Neural cell (in vitro differentiated cells): ENCODE measurements around the gene RUNX3. TPM values are rescaled to one million over a fixed set of nuclear protein-coding genes. Genes with fewer than 3 reads are reported as not detected.
"Not testable (repeated sequence)": the region's sequence is repeated elsewhere in the genome, so short reads cannot be mapped to it uniquely, and the experiment has no call there.

ENCODE experiments used
- H2AFZ ChIP-seq: fragments of 200-600, 300-800 bp; sonication (generic), shearing (Covaris generic); 2 replicates; pipeline ENCODE4 v1.6.0; 2014; ENCODE audit warnings: low read depth, mild to moderate bottlenecking, antibody characterized with exemption, low read length, moderate library complexity
- H3F3A ChIP-seq: fragments of 200-600 bp; shearing (Covaris generic); 2 replicates; pipeline ENCODE4 v1.6.1; 2016; ENCODE audit warnings: mild to moderate bottlenecking, moderate library complexity, mixed read lengths, antibody characterized with exemption, low read length; ENCODE audit not compliant: insufficient read depth, poor library complexity, severe bottlenecking
- H3K27ac ChIP-seq: fragments of 200-600, 300-800 bp; sonication (generic), shearing (Covaris generic); 2 replicates; pipeline ENCODE4 v1.5.1; 2014; ENCODE audit warnings: mild to moderate bottlenecking, low read length, moderate library complexity
- H3K27me3 ChIP-seq: fragments of 300-800, 200-600 bp; sonication (generic), shearing (Covaris generic); 2 replicates; pipeline ENCODE4 v1.6.0; 2014; ENCODE audit warnings: mild to moderate bottlenecking, low read depth, low read length, moderate library complexity; ENCODE audit not compliant: insufficient read depth
- H3K36me3 ChIP-seq: fragments of 300-800, 200-600 bp; sonication (generic), shearing (Covaris generic); 2 replicates; pipeline ENCODE4 v1.5.1; 2014; ENCODE audit warnings: mild to moderate bottlenecking, antibody characterized with exemption, low read length, moderate library complexity; ENCODE audit not compliant: insufficient read depth
- H3K4me2 ChIP-seq: fragments of 300-800, 200-600 bp; sonication (generic), shearing (Covaris generic); 2 replicates; pipeline ENCODE4 v1.6.0; 2014; ENCODE audit warnings: mild to moderate bottlenecking, low read length
- H3K4me3 ChIP-seq: fragments of 300-800, 200-600 bp; sonication (generic), shearing (Covaris generic); 2 replicates; pipeline ENCODE4 v1.5.1; 2014; ENCODE audit warnings: mild to moderate bottlenecking, low read length, moderate library complexity
- H3K79me2 ChIP-seq: fragments of 200-600 bp; shearing (Covaris generic); replicated peaks from 2 replicates; pipeline ENCODE4 v1.6.0; 2014; ENCODE audit warnings: mild to moderate bottlenecking, low read length, moderate library complexity; ENCODE audit not compliant: insufficient read depth
- H3K9ac ChIP-seq: fragments of 300-800, 200-600 bp; sonication (generic), shearing (Covaris generic); 2 replicates; pipeline ENCODE4 v1.6.1; 2016; ENCODE audit warnings: mild to moderate bottlenecking, low read length, mixed read lengths
- H3K9me2 ChIP-seq: fragments of 200-600 bp; shearing (Covaris generic); 2 replicates; pipeline ENCODE4 v1.6.1; 2016; ENCODE audit warnings: mild to moderate bottlenecking, low read length, mixed read lengths; ENCODE audit not compliant: insufficient read depth
- H3K9me3 ChIP-seq: fragments of 200-600, 300-800 bp; sonication (generic), shearing (Covaris generic); 2 replicates; pipeline ENCODE4 v1.6.1; 2016; ENCODE audit warnings: mild to moderate bottlenecking, mixed run types, low read length, moderate library complexity, mixed read lengths
- H4K20me1 ChIP-seq: fragments of 200-600 bp; shearing (Covaris generic); 2 replicates; pipeline ENCODE4 v1.6.1; 2016; ENCODE audit warnings: mild to moderate bottlenecking, mixed run types; ENCODE audit not compliant: insufficient read depth
- EP300 ChIP-seq: fragments of 450-650 bp; conservative IDR thresholded peaks from 2 replicates; pipeline ENCODE4 v1.6.1; 2014; ENCODE audit warnings: antibody characterized with exemption, mild to moderate bottlenecking, moderate library complexity; ENCODE audit not compliant: poor library complexity, severe bottlenecking
- EZH2 ChIP-seq: fragments of 200-600, 300-800 bp; shearing (Covaris generic), sonication (generic); IDR thresholded peaks from 2 replicates; pipeline ENCODE4 v1.6.1; 2014; ENCODE audit warnings: antibody characterized with exemption, low read length, borderline replicate concordance, mild to moderate bottlenecking; ENCODE audit not compliant: insufficient read depth, poor library complexity, severe bottlenecking
- MXI1 ChIP-seq: fragments of 450-650 bp; conservative IDR thresholded peaks from 2 replicates; pipeline ENCODE4 v1.6.1; 2014; ENCODE audit warnings: antibody characterized with exemption, mild to moderate bottlenecking; ENCODE audit not compliant: poor library complexity, severe bottlenecking
- POLR2AphosphoS5 ChIP-seq: IDR thresholded peaks from 2 replicates; pipeline ENCODE4 v1.6.1; 2012
- RAD21 ChIP-seq: fragments of 450-650 bp; conservative IDR thresholded peaks from 2 replicates; pipeline ENCODE4 v1.6.1; 2014; ENCODE audit warnings: antibody characterized with exemption, mild to moderate bottlenecking, moderate library complexity
- SMC3 ChIP-seq: fragments of 450-650 bp; conservative IDR thresholded peaks from 2 replicates; pipeline ENCODE4 v1.6.1; 2014; ENCODE audit warnings: antibody characterized with exemption, mild to moderate bottlenecking, moderate library complexity; ENCODE audit not compliant: poor library complexity
- TAF1 ChIP-seq: IDR thresholded peaks from 2 replicates; pipeline ENCODE4 v1.6.1; 2012; ENCODE audit warnings: low read depth
- polyA minus RNA-seq: library from RNA; depleted of rRNA, polyadenylated mRNA; stranded (reverse); fragments of >200 nt; gene quantifications from 2 replicates; pipeline ENCODE4 v1.2.3, GENCODE V29; 2014
- polyA plus RNA-seq: library from polyadenylated mRNA; depleted of rRNA; stranded (reverse); fragments of >200 nt; gene quantifications from 2 replicates; pipeline ENCODE4 v1.2.3, GENCODE V29; 2014
- TF ChIP-seq, protein P1 (sequence below): IDR thresholded peaks from 2 replicates; pipeline ENCODE4 v1.6.1; 2012; ENCODE audit warnings: borderline replicate concordance
- TF ChIP-seq, protein P2 (sequence below): fragments of 450-650 bp; IDR thresholded peaks from 2 replicates; pipeline ENCODE4 v1.5.1; 2014; ENCODE audit warnings: antibody characterized with exemption, mild to moderate bottlenecking, moderate library complexity; ENCODE audit not compliant: poor library complexity, severe bottlenecking

RUNX3 gene
- polyA plus RNA-seq = not detected in 2 replicates
- polyA minus RNA-seq = not detected in 2 replicates

DNA sequence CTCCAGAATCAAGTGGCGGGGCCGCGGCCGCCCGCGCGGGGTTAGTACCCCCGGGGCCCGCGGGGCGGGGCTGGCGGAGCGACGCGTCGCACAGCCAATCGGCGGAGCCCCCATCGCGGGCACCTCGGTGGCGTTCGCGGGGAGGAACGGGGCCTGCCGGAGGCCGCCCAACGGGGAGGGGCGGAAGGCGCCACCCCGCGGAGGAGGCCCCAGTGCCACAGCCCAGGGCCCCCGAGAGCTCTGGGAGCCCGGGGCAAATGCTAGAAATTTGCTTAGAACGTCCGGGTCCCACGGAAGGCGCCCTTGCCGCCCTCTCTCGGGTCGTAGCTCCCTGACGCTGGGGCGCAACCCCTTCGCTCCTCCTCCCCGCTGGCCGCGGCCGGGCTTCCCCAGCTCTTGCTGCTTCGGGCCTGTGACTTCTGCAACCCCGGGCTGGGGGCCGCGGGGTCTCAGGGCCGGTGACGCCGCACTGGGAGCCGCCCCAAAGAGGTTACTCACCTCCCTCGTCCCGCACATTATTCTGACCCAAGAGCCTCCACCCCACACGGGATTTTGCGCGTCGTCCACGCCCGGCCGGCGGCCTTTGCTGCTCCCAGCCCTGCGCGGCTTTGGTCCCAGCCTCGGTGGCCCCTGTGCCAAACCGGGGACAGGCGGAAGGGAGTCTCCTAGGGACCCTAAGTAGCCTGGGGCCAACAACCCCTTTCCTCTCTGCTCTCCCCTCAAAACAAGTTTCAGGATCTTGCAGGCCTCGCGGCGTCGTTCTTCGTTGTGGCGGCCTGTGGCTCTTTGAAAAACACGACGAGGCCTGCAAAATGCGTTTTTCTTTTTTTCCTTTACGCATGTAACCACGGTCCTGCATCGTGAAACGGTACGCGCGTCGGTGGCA, at the start of gene RUNX3:
RUNX3 (minus strand) TSS at position 17 of the 886 bp plus-strand sequence. CDS start 408 bp downstream, outside the sequence.
- Histone ChIP-seq H3K27ac (no peak within 1 kb of the TSS), H3K4me3 (no peak within 1 kb of the TSS), H3K27me3 (peaks cover 95% of the 10 kb centered on the region), H2AFZ (no peak within 1 kb of the TSS), H3K9ac (no peak within 1 kb of the TSS), H3K9me3 (no peaks in the 10 kb centered on the region), H4K20me1 (no peaks in the 10 kb centered on the region), H3K79me2 (no peaks in the 10 kb centered on the region), H3F3A (no peaks in the 10 kb centered on the region), H3K4me2 (no peak within 1 kb of the TSS), H3K36me3 (no peaks in the 10 kb centered on the region), H3K9me2 (no peaks in the 10 kb centered on the region)
- TF ChIP-seq MXI1 (no peak), POLR2AphosphoS5 (peak; percentile 47), EZH2 (peak; percentile 96)
- TF ChIP-seq, protein P1, sequence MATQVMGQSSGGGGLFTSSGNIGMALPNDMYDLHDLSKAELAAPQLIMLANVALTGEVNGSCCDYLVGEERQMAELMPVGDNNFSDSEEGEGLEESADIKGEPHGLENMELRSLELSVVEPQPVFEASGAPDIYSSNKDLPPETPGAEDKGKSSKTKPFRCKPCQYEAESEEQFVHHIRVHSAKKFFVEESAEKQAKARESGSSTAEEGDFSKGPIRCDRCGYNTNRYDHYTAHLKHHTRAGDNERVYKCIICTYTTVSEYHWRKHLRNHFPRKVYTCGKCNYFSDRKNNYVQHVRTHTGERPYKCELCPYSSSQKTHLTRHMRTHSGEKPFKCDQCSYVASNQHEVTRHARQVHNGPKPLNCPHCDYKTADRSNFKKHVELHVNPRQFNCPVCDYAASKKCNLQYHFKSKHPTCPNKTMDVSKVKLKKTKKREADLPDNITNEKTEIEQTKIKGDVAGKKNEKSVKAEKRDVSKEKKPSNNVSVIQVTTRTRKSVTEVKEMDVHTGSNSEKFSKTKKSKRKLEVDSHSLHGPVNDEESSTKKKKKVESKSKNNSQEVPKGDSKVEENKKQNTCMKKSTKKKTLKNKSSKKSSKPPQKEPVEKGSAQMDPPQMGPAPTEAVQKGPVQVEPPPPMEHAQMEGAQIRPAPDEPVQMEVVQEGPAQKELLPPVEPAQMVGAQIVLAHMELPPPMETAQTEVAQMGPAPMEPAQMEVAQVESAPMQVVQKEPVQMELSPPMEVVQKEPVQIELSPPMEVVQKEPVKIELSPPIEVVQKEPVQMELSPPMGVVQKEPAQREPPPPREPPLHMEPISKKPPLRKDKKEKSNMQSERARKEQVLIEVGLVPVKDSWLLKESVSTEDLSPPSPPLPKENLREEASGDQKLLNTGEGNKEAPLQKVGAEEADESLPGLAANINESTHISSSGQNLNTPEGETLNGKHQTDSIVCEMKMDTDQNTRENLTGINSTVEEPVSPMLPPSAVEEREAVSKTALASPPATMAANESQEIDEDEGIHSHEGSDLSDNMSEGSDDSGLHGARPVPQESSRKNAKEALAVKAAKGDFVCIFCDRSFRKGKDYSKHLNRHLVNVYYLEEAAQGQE = no peak
- TF ChIP-seq, protein P2, sequence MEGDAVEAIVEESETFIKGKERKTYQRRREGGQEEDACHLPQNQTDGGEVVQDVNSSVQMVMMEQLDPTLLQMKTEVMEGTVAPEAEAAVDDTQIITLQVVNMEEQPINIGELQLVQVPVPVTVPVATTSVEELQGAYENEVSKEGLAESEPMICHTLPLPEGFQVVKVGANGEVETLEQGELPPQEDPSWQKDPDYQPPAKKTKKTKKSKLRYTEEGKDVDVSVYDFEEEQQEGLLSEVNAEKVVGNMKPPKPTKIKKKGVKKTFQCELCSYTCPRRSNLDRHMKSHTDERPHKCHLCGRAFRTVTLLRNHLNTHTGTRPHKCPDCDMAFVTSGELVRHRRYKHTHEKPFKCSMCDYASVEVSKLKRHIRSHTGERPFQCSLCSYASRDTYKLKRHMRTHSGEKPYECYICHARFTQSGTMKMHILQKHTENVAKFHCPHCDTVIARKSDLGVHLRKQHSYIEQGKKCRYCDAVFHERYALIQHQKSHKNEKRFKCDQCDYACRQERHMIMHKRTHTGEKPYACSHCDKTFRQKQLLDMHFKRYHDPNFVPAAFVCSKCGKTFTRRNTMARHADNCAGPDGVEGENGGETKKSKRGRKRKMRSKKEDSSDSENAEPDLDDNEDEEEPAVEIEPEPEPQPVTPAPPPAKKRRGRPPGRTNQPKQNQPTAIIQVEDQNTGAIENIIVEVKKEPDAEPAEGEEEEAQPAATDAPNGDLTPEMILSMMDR = no peak

DNA sequence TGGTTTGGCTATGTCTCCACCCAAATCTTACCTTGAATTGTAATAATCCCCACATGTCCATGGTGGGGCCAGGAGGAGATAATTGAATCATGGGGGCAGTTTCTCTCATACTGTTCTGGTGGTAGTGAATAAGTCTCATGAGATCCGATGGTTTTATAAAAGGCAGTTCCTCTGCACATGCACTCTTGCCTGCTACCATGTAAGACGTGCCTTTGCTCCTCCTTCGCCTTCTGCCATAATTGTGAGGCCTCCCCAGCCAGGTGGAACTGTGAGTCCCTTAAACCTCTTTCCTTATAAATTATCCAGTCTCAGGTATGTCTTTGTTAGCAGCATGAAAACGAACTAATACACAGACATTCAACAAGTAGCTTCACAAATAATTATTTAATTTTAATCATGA, 49.2 kb upstream of the RUNX3 start:
- not testable (repeated sequence) for H3K27ac ChIP-seq, H2AFZ ChIP-seq, H4K20me1 ChIP-seq, H3K79me2 ChIP-seq, H3K4me3 ChIP-seq, H3K27me3 ChIP-seq, H3K9me2 ChIP-seq, H3K4me2 ChIP-seq, H3K36me3 ChIP-seq, H3K9me3 ChIP-seq, H3F3A ChIP-seq, H3K9ac ChIP-seq

DNA sequence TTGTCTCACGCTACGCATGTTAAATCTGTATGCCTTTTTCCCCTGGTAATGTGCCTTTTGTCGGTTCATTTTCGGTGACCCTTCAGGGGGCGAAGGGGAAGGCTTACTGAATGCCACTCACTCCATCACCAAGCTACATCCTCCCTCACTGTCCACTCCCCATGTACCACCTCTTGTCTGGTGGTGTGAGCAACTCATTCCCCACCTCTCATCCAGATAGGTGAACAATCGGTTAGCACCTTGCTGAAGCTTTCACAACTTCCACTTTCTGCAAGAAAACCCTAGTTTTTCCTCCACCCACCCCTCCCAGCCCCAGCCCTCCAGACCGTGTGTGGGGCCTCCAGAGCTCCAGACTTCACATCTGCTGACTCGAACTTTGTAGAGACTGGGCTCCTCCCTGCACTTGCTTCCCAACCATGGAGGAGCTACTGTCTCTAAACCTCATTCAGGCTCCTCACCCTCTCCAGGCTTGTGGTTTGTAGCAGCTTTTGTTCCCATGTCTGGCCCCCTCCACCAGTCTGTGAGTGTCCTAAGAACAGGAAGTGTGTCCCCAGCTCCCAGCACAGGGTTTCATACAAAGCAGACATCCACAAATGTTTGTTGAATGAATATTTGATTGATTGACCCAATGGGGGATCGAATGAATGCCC, 48.4 kb upstream of the RUNX3 start:
- H3K36me3 ChIP-seq = no peaks in the 10 kb centered on the region
- H3K9ac ChIP-seq = no peak overlapping the region
- no peak overlapping the region for H3K4me2 ChIP-seq
- H3K9me3 ChIP-seq = no peaks in the 10 kb centered on the region
- no peak overlapping the region for H3K27ac ChIP-seq
- no peak overlapping the region for H2AFZ ChIP-seq
- H3F3A ChIP-seq = no peaks in the 10 kb centered on the region
- H3K4me3 ChIP-seq = no peak overlapping the region
- H3K9me2 ChIP-seq = no peaks in the 10 kb centered on the region
- H3K27me3 ChIP-seq = no peaks in the 10 kb centered on the region
- no peaks in the 10 kb centered on the region for H4K20me1 ChIP-seq
- H3K79me2 ChIP-seq = no peaks in the 10 kb centered on the region
- TF ChIP-seq RAD21 = no peak
- no peak for TF ChIP-seq EP300
- TF ChIP-seq, protein P1 = no peak
- TF ChIP-seq EZH2 = no peak
- no peak for TF ChIP-seq POLR2AphosphoS5
- TF ChIP-seq SMC3 = no peak
- no peak for TF ChIP-seq TAF1
